Peyer's patch (tissue), 4 donors: ENCODE data around the gene SATB1.

Experiments
- POLR2A ChIP-seq, 2 donors: fragments of 450-650 bp; IDR thresholded peaks; one replicate each; pipeline ENCODE4 v1.5.1; 2017; ENCODE audit warnings: antibody characterized with exemption in 2 of 2, mild to moderate bottlenecking in 2 of 2, moderate library complexity in 2 of 2
- TF ChIP-seq, protein P1 (sequence below), 6 experiments: fragments of 450-650 bp in 4 of 6; fragments of 200-600 bp in 2 of 6; sonication (generic) in 1 of 6; IDR thresholded peaks; one replicate each; pipeline ENCODE4 v1.5.1; 2017 to 2019; ENCODE audit warnings: antibody characterized with exemption in 6 of 6, mild to moderate bottlenecking in 3 of 6, moderate library complexity in 1 of 6

DNA sequence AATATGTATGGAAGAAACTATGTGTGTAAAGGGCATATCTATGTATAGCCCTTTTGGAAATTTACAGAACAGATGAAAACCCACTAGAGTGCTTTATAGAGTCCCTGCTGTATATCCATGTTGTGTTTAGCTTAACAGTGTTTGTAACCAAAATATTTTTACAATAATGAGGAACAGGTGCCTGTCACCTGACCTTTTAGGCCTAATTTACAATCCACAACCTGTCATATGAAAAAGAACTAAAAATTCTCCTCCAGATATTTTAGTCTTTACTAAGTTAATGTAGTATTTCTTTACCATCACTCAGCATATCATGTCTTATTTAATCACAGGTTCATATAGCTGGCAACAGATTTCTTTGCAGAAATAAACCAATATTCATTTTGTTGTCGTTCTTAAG, 16.4 kb upstream of the SATB1 start:
- TF ChIP-seq, protein P1, sequence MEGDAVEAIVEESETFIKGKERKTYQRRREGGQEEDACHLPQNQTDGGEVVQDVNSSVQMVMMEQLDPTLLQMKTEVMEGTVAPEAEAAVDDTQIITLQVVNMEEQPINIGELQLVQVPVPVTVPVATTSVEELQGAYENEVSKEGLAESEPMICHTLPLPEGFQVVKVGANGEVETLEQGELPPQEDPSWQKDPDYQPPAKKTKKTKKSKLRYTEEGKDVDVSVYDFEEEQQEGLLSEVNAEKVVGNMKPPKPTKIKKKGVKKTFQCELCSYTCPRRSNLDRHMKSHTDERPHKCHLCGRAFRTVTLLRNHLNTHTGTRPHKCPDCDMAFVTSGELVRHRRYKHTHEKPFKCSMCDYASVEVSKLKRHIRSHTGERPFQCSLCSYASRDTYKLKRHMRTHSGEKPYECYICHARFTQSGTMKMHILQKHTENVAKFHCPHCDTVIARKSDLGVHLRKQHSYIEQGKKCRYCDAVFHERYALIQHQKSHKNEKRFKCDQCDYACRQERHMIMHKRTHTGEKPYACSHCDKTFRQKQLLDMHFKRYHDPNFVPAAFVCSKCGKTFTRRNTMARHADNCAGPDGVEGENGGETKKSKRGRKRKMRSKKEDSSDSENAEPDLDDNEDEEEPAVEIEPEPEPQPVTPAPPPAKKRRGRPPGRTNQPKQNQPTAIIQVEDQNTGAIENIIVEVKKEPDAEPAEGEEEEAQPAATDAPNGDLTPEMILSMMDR (IDR thresholded peaks at IDR 0.05), result no peak
- no peak for TF ChIP-seq POLR2A (IDR thresholded peaks at IDR 0.05)
